NK-92 (cell line): ENCODE measurements around the gene ATP5MC2.
"Not testable (repeated sequence)": the region's sequence is repeated elsewhere in the genome, so short reads cannot be mapped to it uniquely, and the experiment has no call there.

Source experiments
- DNase-seq: peaks from one replicate; lab custom pipeline; 2025; ENCODE audit not compliant: unreplicated experiment; lab: John Stamatoyannopoulos, UW

The ATP5MC2 gene

GRCh38 chr12:53695152-53696145 lies 19.6 kb upstream of the ATP5MC2 start:
- no peak for DNase-seq

- no peak for DNase-seq
These were observed 18.9 kb upstream of the ATP5MC2 start for GRCh38 chr12:53694756-53695151.

GRCh38 chr12:53688134-53688533 lies 12.3 kb upstream of the ATP5MC2 start:
- DNase-seq, result no peak

GRCh38 chr12:53686436-53686835 lies 10.6 kb upstream of the ATP5MC2 start:
- no peak for DNase-seq

- DNase-seq, result no peak
These were observed 8.9 kb upstream of the ATP5MC2 start for GRCh38 chr12:53684654-53685220.

- no peak for DNase-seq
These were observed 8.1 kb upstream of the ATP5MC2 start for GRCh38 chr12:53683983-53684382.

- no peak for DNase-seq
These were observed 7.6 kb upstream of the ATP5MC2 start for GRCh38 chr12:53683494-53683893.

GRCh38 chr12:53680061-53680460 lies 4.2 kb upstream of the ATP5MC2 start:
- DNase-seq, result not testable (repeated sequence)

GRCh38 chr12:53677800-53678148 lies 1.9 kb upstream of the ATP5MC2 start:
- DNase-seq, result no peak

GRCh38 chr12:53677016-53677799 lies 1.3 kb upstream of the ATP5MC2 start:
- DNase-seq, result no peak

GRCh38 chr12:53676656-53677015 lies 753 bp upstream of the ATP5MC2 start:
- no peak for DNase-seq

GRCh38 chr12:53674977-53675700 lies 744 bp downstream of the ATP5MC2 start:
- DNase-seq, result no peak

GRCh38 chr12:53670971-53671370 lies 4.9 kb downstream of the ATP5MC2 start:
- no peak for DNase-seq

GRCh38 chr12:53670308-53670707 lies 5.6 kb downstream of the ATP5MC2 start:
- no peak for DNase-seq

GRCh38 chr12:53667080-53667479 lies 8.8 kb downstream of the ATP5MC2 start:
- no peak for DNase-seq

- DNase-seq, result no peak
These were observed 10.9 kb downstream of the ATP5MC2 start for GRCh38 chr12:53664936-53665335.

- DNase-seq, result no peak
These were observed 11.7 kb downstream of the ATP5MC2 start for GRCh38 chr12:53664191-53664590.

GRCh38 chr12:53660041-53660440 lies 15.8 kb downstream of the ATP5MC2 start:
- DNase-seq, result no peak

- no peak for DNase-seq
These were observed 16.3 kb downstream of the ATP5MC2 start for GRCh38 chr12:53659571-53659981.

- no peak for DNase-seq
These were observed 16.8 kb downstream of the ATP5MC2 start for GRCh38 chr12:53659011-53659551.

- DNase-seq, result no peak
These were observed 18.8 kb downstream of the ATP5MC2 start for GRCh38 chr12:53657041-53657440.
